Panc1 (cell line): ENCODE data around the gene HLA-DMB. TPM values are rescaled to one million over a fixed set of nuclear protein-coding genes. Genes with fewer than 3 reads are reported as not detected.

ENCODE experiments used
- ATAC-seq: fragments of 200-7000 bp; cut with Tn5 transposase; 2 replicates; pipeline ENCODE4 v1.9.1; 2020; ENCODE audit warnings: mild to moderate bottlenecking, moderate library complexity
- BruUV-seq: library from RNA; stranded (reverse); fragments of 400-500 nt; replicated peaks from 2 replicates; lab custom pipeline; 2021; lab: Mats Ljungman, UMichigan
- CTCF ChIA-PET: fragments of 300-600 bp; sonication (Branson Sonifier 250); formaldehyde crosslinking; loops from one replicate; lab custom pipeline; 2022; ENCODE audit warnings: antibody characterized with exemption; lab: Charles Lee
- POLR2A ChIA-PET: fragments of 300-600 bp; sonication (Branson Sonifier 250); formaldehyde crosslinking; loops from one replicate; lab custom pipeline; 2022; ENCODE audit warnings: antibody characterized with exemption; lab: Charles Lee
- DNase-seq: peaks from one replicate; pipeline ENCODE4 v3.0.0-alpha.2; 2010; ENCODE audit warnings: low read depth, low spot score
- H3K27ac ChIP-seq: 2 replicates; pipeline ENCODE4 v1.5.1; 2011; ENCODE audit warnings: mild to moderate bottlenecking, low read length, inconsistent platforms
- H3K27me3 ChIP-seq: fragments of 200-500 bp; sonication (Bioruptor generic); 2 replicates; pipeline ENCODE4 v1.6.0; 2014; ENCODE audit warnings: low read length, inconsistent platforms; ENCODE audit not compliant: control insufficient read depth, insufficient read depth
- H3K36me3 ChIP-seq: fragments of 200-500 bp; sonication (Bioruptor generic); 2 replicates; pipeline ENCODE4 v1.5.1; 2014; ENCODE audit warnings: inconsistent platforms, mild to moderate bottlenecking, low read length, moderate library complexity; ENCODE audit not compliant: control insufficient read depth, insufficient read depth
- H3K4me1 ChIP-seq: 2 replicates; pipeline ENCODE4 v1.5.1; 2011; ENCODE audit warnings: inconsistent platforms, mild to moderate bottlenecking, low read length, moderate library complexity; ENCODE audit not compliant: control insufficient read depth, insufficient read depth
- H3K4me3 ChIP-seq, 2 experiments: 2 replicates each; pipeline ENCODE4 v1.5.1; 2011 to 2012; ENCODE audit warnings: low read depth in 2 of 2, low read length in 2 of 2, mild to moderate bottlenecking in 2 of 2, inconsistent platforms in 1 of 2, moderate library complexity in 1 of 2
- H3K9me3 ChIP-seq: fragments of 200-500 bp; sonication (Bioruptor generic); 2 replicates; pipeline ENCODE4 v1.5.1; 2014; ENCODE audit warnings: low read depth, mild to moderate bottlenecking, inconsistent platforms, low read length, moderate library complexity; ENCODE audit not compliant: control insufficient read depth, insufficient read depth
- POLR2AphosphoS5 ChIP-seq: IDR thresholded peaks from 2 replicates; pipeline ENCODE4 v1.6.1; 2012; ENCODE audit warnings: mild to moderate bottlenecking, low read depth, low read length, moderate library complexity
- SIN3A ChIP-seq: IDR thresholded peaks from 2 replicates; pipeline ENCODE4 v1.6.1; 2012; ENCODE audit warnings: low read depth, mild to moderate bottlenecking, low read length, moderate library complexity, borderline replicate concordance; ENCODE audit not compliant: insufficient read depth
- TCF7L2 ChIP-seq: IDR thresholded peaks from 2 replicates; pipeline ENCODE4 v1.6.1; 2011; ENCODE audit warnings: mild to moderate bottlenecking, low read depth, low read length, inconsistent platforms
- in situ Hi-C: cut with HindIII; loops from 2 replicates; pipeline ENCODE4 v1.10.0; 2016; ENCODE audit warnings: low sequenced_read_pairs, low pct_unique_long_range_greater_than_20kb
- intact Hi-C: fragments of 100-400 bp; cut with micrococcal nuclease; formaldehyde crosslinking; loops from one replicate; pipeline ENCODE4 v1.10.0; 2022; ENCODE audit not compliant: unreplicated experiment
- total RNA-seq: library from RNA; stranded (reverse); gene quantifications from one replicate; pipeline ENCODE4 v1.2.1, GENCODE V29; 2021; ENCODE audit not compliant: unreplicated experiment
- TF ChIP-seq, protein P1 (sequence below), 2 experiments: IDR thresholded peaks; 2 replicates each; pipeline ENCODE4 v1.6.1; 2011 to 2012; ENCODE audit warnings: low read depth in 2 of 2, control low read depth in 1 of 2, low read length in 1 of 2, mild to moderate bottlenecking in 1 of 2, moderate library complexity in 1 of 2; ENCODE audit not compliant: insufficient read depth in 1 of 2
- TF ChIP-seq, protein P2 (sequence below): fragments of 450-650 bp; IDR thresholded peaks from 2 replicates; pipeline ENCODE4 v1.5.1; 2017; ENCODE audit warnings: mild to moderate bottlenecking

Gene HLA-DMB
- total RNA-seq, 1 experiment from 2014 or later: 0.44 TPM

DNA sequence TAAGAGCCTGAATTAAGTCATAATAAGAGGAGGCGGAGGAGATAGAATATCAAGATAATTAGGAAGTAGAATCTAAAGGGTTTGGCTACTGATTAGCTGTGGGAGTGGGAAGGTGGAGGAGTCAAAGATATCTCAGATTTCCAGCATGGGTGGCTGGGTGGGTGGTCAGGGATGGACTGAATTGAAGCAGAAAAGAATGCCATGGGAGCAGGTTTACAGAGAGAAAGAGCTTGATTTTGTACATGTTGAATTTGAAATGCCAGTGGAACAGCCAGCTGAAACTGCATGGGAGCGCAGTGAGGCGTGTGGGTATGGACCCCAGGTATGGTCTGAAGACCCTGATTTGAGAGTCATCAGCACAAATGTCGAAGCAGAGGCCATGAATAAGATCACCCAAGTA is 13.4 kb upstream of the HLA-DMB start:
- POLR2A ChIA-PET: interaction anchor here (1.8 kb wide), 1 partner anchor 18 kb away, joined by 8 read pairs; no protein-coding TSS in a partner anchor
- intact Hi-C loops (no loop called here), in situ Hi-C loops (no loop called here)

DNA sequence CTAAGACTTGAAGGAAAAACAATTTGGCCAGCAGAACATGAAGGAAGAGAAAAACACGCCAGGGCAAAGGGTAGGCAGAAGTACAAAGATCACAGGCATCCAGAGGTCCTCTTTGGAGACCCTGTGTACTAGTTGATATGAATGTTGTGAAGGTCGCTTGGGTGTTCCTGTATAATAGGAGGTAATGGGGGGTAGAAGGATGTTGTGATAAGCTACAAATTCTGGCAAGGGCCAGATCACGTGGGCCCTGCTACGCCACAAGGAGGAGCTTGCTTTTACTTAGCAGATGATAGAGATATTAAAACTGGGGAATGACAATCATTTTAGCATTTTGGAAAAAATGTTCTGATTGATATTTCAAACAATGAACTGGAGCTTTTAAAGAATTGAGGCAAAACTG is 12.9 kb upstream of the HLA-DMB start:
- TF ChIP-seq POLR2AphosphoS5 (no peak), SIN3A (no peak), TCF7L2 (no peak)
- TF ChIP-seq, protein P1, sequence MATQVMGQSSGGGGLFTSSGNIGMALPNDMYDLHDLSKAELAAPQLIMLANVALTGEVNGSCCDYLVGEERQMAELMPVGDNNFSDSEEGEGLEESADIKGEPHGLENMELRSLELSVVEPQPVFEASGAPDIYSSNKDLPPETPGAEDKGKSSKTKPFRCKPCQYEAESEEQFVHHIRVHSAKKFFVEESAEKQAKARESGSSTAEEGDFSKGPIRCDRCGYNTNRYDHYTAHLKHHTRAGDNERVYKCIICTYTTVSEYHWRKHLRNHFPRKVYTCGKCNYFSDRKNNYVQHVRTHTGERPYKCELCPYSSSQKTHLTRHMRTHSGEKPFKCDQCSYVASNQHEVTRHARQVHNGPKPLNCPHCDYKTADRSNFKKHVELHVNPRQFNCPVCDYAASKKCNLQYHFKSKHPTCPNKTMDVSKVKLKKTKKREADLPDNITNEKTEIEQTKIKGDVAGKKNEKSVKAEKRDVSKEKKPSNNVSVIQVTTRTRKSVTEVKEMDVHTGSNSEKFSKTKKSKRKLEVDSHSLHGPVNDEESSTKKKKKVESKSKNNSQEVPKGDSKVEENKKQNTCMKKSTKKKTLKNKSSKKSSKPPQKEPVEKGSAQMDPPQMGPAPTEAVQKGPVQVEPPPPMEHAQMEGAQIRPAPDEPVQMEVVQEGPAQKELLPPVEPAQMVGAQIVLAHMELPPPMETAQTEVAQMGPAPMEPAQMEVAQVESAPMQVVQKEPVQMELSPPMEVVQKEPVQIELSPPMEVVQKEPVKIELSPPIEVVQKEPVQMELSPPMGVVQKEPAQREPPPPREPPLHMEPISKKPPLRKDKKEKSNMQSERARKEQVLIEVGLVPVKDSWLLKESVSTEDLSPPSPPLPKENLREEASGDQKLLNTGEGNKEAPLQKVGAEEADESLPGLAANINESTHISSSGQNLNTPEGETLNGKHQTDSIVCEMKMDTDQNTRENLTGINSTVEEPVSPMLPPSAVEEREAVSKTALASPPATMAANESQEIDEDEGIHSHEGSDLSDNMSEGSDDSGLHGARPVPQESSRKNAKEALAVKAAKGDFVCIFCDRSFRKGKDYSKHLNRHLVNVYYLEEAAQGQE (IDR thresholded peaks at IDR 0.05; ENCODE audit: insufficient read depth in 1 of 2, low read depth in 2 of 2, low read length in 1 of 2): no peak
- TF ChIP-seq, protein P2, sequence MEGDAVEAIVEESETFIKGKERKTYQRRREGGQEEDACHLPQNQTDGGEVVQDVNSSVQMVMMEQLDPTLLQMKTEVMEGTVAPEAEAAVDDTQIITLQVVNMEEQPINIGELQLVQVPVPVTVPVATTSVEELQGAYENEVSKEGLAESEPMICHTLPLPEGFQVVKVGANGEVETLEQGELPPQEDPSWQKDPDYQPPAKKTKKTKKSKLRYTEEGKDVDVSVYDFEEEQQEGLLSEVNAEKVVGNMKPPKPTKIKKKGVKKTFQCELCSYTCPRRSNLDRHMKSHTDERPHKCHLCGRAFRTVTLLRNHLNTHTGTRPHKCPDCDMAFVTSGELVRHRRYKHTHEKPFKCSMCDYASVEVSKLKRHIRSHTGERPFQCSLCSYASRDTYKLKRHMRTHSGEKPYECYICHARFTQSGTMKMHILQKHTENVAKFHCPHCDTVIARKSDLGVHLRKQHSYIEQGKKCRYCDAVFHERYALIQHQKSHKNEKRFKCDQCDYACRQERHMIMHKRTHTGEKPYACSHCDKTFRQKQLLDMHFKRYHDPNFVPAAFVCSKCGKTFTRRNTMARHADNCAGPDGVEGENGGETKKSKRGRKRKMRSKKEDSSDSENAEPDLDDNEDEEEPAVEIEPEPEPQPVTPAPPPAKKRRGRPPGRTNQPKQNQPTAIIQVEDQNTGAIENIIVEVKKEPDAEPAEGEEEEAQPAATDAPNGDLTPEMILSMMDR: no peak
- intact Hi-C loops (no loop called here), in situ Hi-C loops (no loop called here)
- no TSS peak for BruUV-seq
- CTCF ChIA-PET: interaction anchor here (1.0 to 2.4 kb wide), 6 partner anchors 11 to 82 kb away, joined by 3 to 10 read pairs (median 4); no protein-coding TSS in a partner anchor
- Histone ChIP-seq H3K9me3 (no peaks in the 10 kb centered on the region), H3K4me1 (no peaks in the 10 kb centered on the region), H3K27ac (no peak overlapping the region), H3K36me3 (no peaks in the 10 kb centered on the region), H3K4me3 (no peak overlapping the region), H3K27me3 (no peaks in the 10 kb centered on the region)
- DNase-seq: no peak
- POLR2A ChIA-PET: interaction anchor here (1.8 kb wide), 1 partner anchor 18 kb away, joined by 8 read pairs; no protein-coding TSS in a partner anchor
- no peak for ATAC-seq

More for the DNA sequence above, 13.4 kb upstream of the HLA-DMB start:
- no peak for DNase-seq
- H3K36me3 ChIP-seq: no peaks in the 10 kb centered on the region
- TF ChIP-seq POLR2AphosphoS5 (no peak), TCF7L2 (no peak), SIN3A (no peak)
- TF ChIP-seq, protein P1 (IDR thresholded peaks at IDR 0.05; ENCODE audit: insufficient read depth in 1 of 2, low read depth in 2 of 2, low read length in 1 of 2): no peak
- TF ChIP-seq, protein P2: no peak
- ATAC-seq: no peak
- no peak overlapping the region for H3K27ac ChIP-seq
- CTCF ChIA-PET: interaction anchor here (1.5 to 2.4 kb wide), 4 partner anchors 11 to 30 kb away, joined by 3 to 10 read pairs (median 4); no protein-coding TSS in a partner anchor
- no peaks in the 10 kb centered on the region for H3K9me3 ChIP-seq
- no peak overlapping the region for H3K4me3 ChIP-seq
- BruUV-seq: no TSS peak
- no peaks in the 10 kb centered on the region for H3K27me3 ChIP-seq
- no peaks in the 10 kb centered on the region for H3K4me1 ChIP-seq
